Measurements from ENCODE around the gene PGAM1. TPM values are rescaled to one million over a fixed set of nuclear protein-coding genes. Genes with fewer than 3 reads are reported as not detected.

PGAM1 gene
- polyA plus RNA-seq, 1 of the 3 experiments (the other 2 are of a cell fraction): 398 TPM

DNA sequence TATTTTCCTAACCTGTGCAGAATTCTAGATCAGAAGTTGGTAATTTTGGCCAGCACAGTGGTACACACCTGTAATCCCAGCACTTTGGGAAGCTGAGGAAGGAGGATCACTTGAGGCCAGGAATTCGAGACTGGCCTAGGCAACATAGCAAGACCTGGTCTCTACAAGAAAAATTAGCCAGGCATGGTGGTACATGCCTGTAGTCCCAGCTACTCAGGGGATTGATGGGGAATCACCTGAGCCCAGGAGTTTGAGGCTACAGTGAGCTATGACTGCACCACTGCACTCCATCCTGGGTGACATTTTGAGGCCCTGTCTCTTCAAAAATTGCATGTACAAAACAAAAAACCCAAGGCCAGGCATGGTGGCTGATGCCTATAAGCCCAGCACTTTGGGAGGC lies 8.6 kb downstream of the PGAM1 start:
- Histone ChIP-seq H4K20me1 (ENCODE audit: insufficient read depth) (peaks cover 3% of the 10 kb centered on the region; the same call in 1 of the 2 replicates), H3K9me3 (no peaks in the 10 kb centered on the region), H3K9ac (no peak overlapping the region), H3K4me3 (ENCODE audit: low read depth in 2 of 2, low read length in 1 of 2) (no peak overlapping the region), H3F3A (replicated peaks; ENCODE audit: insufficient read depth) (peaks cover 44% of the 10 kb centered on the region), H3K27me3 (ENCODE audit: insufficient read depth) (no peaks in the 10 kb centered on the region), H3K27ac (ENCODE audit: low read depth in 2 of 2, low read length in 1 of 2) (no peak overlapping the region), H3K36me3 (replicated peaks in 1 of 2; ENCODE audit: control insufficient read depth in 1 of 2, insufficient read depth in 2 of 2, low read length in 1 of 2) (peaks cover 50 to 63% of the 10 kb centered on the region in 2 experiments), H3K4me2 (no peak overlapping the region), H2AFZ (ENCODE audit: low read depth) (no peak overlapping the region), H3K79me2 (ENCODE audit: insufficient read depth) (peaks cover 20% of the 10 kb centered on the region), H3K9me2 (no peaks in the 10 kb centered on the region), H3K4me1 (ENCODE audit: control insufficient read depth in 1 of 2, insufficient read depth in 2 of 2, low read depth in 1 of 2, low read length in 1 of 2) (0 out of 4 replicates have a peak, but pooled peaks cover 0 to 3% of the 10 kb centered on the region in 2 experiments)
- no peak for DNase-seq
- TF ChIP-seq, protein P1, sequence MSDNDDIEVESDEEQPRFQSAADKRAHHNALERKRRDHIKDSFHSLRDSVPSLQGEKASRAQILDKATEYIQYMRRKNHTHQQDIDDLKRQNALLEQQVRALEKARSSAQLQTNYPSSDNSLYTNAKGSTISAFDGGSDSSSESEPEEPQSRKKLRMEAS (IDR thresholded peaks at IDR 0.05; ENCODE audit: low read depth): no peak
- no peak for TF ChIP-seq CHD2 (IDR thresholded peaks at IDR 0.05; ENCODE audit: low read length, partially characterized antibody)
- TF ChIP-seq MXI1 (IDR thresholded peaks at IDR 0.05; ENCODE audit: low read depth, low read length): no peak
- no peak for TF ChIP-seq SIN3A (IDR thresholded peaks at IDR 0.05; ENCODE audit: borderline replicate concordance, low read depth, low read length)
- TF ChIP-seq NFIC (IDR thresholded peaks at IDR 0.05; ENCODE audit: borderline replicate concordance): no peak
- TF ChIP-seq, protein P2, sequence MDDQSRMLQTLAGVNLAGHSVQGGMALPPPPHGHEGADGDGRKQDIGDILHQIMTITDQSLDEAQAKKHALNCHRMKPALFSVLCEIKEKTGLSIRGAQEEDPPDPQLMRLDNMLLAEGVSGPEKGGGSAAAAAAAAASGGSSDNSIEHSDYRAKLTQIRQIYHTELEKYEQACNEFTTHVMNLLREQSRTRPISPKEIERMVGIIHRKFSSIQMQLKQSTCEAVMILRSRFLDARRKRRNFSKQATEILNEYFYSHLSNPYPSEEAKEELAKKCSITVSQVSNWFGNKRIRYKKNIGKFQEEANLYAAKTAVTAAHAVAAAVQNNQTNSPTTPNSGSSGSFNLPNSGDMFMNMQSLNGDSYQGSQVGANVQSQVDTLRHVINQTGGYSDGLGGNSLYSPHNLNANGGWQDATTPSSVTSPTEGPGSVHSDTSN (IDR thresholded peaks at IDR 0.05): no peak
- no peak for TF ChIP-seq GATA2 (CRISPR knock-in tag; IDR thresholded peaks at IDR 0.05)
- TF ChIP-seq, protein P3, sequence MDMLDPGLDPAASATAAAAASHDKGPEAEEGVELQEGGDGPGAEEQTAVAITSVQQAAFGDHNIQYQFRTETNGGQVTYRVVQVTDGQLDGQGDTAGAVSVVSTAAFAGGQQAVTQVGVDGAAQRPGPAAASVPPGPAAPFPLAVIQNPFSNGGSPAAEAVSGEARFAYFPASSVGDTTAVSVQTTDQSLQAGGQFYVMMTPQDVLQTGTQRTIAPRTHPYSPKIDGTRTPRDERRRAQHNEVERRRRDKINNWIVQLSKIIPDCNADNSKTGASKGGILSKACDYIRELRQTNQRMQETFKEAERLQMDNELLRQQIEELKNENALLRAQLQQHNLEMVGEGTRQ (IDR thresholded peaks at IDR 0.05; ENCODE audit: borderline replicate concordance, low read depth, low read length): no peak
- no peak for TF ChIP-seq FOXM1 (IDR thresholded peaks at IDR 0.05; ENCODE audit: low read depth)
- CTCF ChIA-PET: interaction anchor here (0.7 to 1.6 kb wide), 3 partner anchors 26 to 138 kb away, joined by 3 to 5 read pairs (median 3); partner anchors contain the start of gene ANKRD2
- POLR2A ChIA-PET: interaction anchor here (0.9 kb wide), 1 partner anchor 10 kb away, joined by 3 read pairs; no protein-coding TSS in a partner anchor
- WGBS (ENCODE audit: low lambda C conversion rate): 100% methylated on average over 1 of the region's 1 CpG

DNA sequence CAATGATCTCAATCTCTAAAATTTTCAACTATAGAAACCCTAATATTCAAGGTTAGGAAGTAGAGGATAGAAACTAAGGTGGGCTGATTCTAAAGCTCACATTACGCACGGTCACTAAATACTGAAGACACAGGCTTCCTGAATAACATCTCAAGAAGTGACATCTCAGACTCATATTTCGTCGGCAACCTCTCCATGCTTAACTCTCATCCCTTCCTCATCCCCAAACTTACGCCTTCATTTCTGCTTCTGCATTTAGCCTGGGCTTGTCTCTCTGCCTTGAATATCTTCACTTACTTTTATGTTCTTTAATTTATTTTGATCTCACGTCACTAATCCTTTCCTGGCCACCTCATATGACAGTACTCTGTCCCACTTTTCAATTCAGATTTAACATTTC lies 9.2 kb downstream of the PGAM1 start:
- Histone ChIP-seq H3K9me3 (no peaks in the 10 kb centered on the region), H2AFZ (ENCODE audit: low read depth) (no peak overlapping the region), H3K9ac (no peak overlapping the region), H3K4me1 (ENCODE audit: control insufficient read depth in 1 of 2, insufficient read depth in 2 of 2, low read depth in 1 of 2, low read length in 1 of 2) (no peaks in the 10 kb centered on the region), H3K79me2 (ENCODE audit: insufficient read depth) (peaks cover 14% of the 10 kb centered on the region), H3K27me3 (ENCODE audit: insufficient read depth) (no peaks in the 10 kb centered on the region), H4K20me1 (ENCODE audit: insufficient read depth) (no peaks in the 10 kb centered on the region), H3F3A (replicated peaks; ENCODE audit: insufficient read depth) (peaks cover 40% of the 10 kb centered on the region), H3K36me3 (replicated peaks in 1 of 2; ENCODE audit: control insufficient read depth in 1 of 2, insufficient read depth in 2 of 2, low read length in 1 of 2) (peaks cover 45 to 57% of the 10 kb centered on the region in 2 experiments), H3K9me2 (no peaks in the 10 kb centered on the region), H3K4me2 (no peak overlapping the region), H3K27ac (ENCODE audit: low read depth in 2 of 2, low read length in 1 of 2) (no peak overlapping the region), H3K4me3 (ENCODE audit: low read depth in 2 of 2, low read length in 1 of 2) (no peak overlapping the region)
- CTCF ChIA-PET: no interaction called here
- over 99% methylated on average over 6 of the region's 6 CpGs for WGBS (ENCODE audit: low lambda C conversion rate)
- POLR2A ChIA-PET: interaction anchor here (0.7 kb wide), 1 partner anchor 20 kb away, joined by 3 read pairs; no protein-coding TSS in a partner anchor
- DNase-seq: no peak
- no peak for TF ChIP-seq SMC3 (IDR thresholded peaks at IDR 0.05; ENCODE audit: low read depth, low read length)
- TF ChIP-seq, protein P4, sequence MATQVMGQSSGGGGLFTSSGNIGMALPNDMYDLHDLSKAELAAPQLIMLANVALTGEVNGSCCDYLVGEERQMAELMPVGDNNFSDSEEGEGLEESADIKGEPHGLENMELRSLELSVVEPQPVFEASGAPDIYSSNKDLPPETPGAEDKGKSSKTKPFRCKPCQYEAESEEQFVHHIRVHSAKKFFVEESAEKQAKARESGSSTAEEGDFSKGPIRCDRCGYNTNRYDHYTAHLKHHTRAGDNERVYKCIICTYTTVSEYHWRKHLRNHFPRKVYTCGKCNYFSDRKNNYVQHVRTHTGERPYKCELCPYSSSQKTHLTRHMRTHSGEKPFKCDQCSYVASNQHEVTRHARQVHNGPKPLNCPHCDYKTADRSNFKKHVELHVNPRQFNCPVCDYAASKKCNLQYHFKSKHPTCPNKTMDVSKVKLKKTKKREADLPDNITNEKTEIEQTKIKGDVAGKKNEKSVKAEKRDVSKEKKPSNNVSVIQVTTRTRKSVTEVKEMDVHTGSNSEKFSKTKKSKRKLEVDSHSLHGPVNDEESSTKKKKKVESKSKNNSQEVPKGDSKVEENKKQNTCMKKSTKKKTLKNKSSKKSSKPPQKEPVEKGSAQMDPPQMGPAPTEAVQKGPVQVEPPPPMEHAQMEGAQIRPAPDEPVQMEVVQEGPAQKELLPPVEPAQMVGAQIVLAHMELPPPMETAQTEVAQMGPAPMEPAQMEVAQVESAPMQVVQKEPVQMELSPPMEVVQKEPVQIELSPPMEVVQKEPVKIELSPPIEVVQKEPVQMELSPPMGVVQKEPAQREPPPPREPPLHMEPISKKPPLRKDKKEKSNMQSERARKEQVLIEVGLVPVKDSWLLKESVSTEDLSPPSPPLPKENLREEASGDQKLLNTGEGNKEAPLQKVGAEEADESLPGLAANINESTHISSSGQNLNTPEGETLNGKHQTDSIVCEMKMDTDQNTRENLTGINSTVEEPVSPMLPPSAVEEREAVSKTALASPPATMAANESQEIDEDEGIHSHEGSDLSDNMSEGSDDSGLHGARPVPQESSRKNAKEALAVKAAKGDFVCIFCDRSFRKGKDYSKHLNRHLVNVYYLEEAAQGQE (IDR thresholded peaks at IDR 0.05; ENCODE audit: low read depth, low read length): no peak

Measured in SK-N-SH (cell line).